ENCODE results near the gene EPS8L1.

EPS8L1 gene

DNA sequence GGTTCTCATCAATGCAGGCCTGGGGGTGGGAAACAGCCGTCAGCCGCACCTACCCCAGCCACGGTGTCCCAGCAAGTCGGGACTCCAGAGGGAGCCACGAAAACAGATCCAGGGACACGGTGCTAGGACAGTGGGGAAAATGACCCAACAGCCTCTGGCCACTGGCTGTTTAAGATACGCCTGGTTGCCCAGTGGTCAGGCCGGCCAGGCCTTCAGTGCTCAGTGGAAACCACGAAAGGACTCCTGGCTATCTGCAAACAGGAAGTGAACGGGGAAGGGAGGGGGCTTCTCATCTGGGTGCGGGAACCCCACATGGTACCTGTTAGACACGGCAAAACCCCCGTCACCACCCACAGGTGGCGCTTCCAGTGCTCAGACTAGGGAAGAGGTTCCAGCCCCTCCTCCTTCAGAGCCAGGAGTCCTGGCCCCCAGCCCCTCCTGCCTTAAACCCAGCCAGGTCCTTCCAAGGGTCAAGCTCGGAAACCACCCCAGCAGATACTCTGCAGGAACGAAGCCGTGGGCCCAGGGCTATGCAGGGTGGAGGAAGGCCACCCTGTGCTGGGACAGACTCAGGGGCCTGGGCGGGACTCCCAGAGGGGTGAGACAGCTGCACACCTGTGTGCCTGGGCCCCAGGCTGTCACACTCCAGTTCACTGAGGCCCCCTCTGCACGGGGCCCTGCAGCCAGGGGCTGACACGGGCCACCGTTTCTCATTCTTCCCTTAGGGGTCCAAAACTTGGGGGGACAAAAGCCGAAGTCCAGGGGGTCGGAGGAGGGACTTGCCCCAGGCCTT is 37.3 kb downstream of the EPS8L1 start:
- H3K9me2 ChIP-seq (replicated peaks; ENCODE audit: low read depth, low read length): no peaks in the 10 kb centered on the region
- H3K27me3 ChIP-seq (ENCODE audit: insufficient read depth, low read length, poor library complexity, severe bottlenecking): no peaks in the 10 kb centered on the region
- H3K4me1 ChIP-seq (ENCODE audit: insufficient read depth, low read length, poor library complexity, severe bottlenecking): peaks cover 27% of the 10 kb centered on the region
- H3F3A ChIP-seq (ENCODE audit: low read depth): no peaks in the 10 kb centered on the region
- H3K79me2 ChIP-seq (ENCODE audit: insufficient read depth, low read length): peaks cover 55% of the 10 kb centered on the region
- H3K4me2 ChIP-seq (ENCODE audit: low read depth, low read length, poor library complexity, severe bottlenecking): peak overlapping the region; percentile 82
- H3K36me3 ChIP-seq (ENCODE audit: insufficient read depth, low read length): peaks cover 12% of the 10 kb centered on the region; the same call in 1 of the 2 replicates
- no peak overlapping the region for H3K4me3 ChIP-seq (ENCODE audit: low read length, poor library complexity, severe bottlenecking)
- H3K9ac ChIP-seq (ENCODE audit: low read depth, low read length, poor library complexity, severe bottlenecking): no peak overlapping the region
- no peaks in the 10 kb centered on the region for H3K9me3 ChIP-seq (ENCODE audit: insufficient read depth, low read depth, low read length)
- TF ChIP-seq, protein P1, sequence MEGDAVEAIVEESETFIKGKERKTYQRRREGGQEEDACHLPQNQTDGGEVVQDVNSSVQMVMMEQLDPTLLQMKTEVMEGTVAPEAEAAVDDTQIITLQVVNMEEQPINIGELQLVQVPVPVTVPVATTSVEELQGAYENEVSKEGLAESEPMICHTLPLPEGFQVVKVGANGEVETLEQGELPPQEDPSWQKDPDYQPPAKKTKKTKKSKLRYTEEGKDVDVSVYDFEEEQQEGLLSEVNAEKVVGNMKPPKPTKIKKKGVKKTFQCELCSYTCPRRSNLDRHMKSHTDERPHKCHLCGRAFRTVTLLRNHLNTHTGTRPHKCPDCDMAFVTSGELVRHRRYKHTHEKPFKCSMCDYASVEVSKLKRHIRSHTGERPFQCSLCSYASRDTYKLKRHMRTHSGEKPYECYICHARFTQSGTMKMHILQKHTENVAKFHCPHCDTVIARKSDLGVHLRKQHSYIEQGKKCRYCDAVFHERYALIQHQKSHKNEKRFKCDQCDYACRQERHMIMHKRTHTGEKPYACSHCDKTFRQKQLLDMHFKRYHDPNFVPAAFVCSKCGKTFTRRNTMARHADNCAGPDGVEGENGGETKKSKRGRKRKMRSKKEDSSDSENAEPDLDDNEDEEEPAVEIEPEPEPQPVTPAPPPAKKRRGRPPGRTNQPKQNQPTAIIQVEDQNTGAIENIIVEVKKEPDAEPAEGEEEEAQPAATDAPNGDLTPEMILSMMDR (conservative IDR thresholded peaks at IDR 0.05; ENCODE audit: low read length): peak; percentile 20
- TF ChIP-seq EZH2phosphoT487 (IDR thresholded peaks at IDR 0.05; ENCODE audit: borderline replicate concordance): no peak
- H2AFZ ChIP-seq (ENCODE audit: low read length): no peak overlapping the region
- H4K20me1 ChIP-seq (ENCODE audit: insufficient read depth, low read length, poor library complexity, severe bottlenecking): peaks cover 50% of the 10 kb centered on the region

DNA sequence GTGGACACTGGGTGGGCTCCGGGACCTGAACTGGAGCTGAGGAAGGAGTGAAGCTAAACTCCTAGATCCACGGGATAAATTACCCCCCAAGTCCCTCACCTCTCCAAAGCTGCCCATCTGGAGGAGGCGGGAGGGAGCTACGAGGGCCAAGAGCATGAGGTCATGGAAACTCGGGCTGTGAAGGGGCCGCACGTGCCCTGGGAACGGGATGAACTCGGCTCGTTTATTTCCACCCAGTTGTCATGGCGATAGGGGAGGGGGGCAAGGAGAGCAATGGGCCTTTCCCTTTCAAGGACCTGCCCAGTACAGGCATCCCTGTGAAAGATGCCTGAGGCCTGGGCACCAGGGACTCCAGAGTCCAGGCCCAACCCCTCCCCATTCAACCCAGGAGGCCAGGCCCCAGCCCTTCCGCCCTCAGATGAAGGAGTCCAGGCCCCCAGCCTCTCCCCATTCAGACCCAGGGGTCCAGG is 37.9 kb downstream of the EPS8L1 start:
- Histone ChIP-seq H3K4me3 (ENCODE audit: low read length, poor library complexity, severe bottlenecking) (no peak overlapping the region), H3K9me3 (ENCODE audit: insufficient read depth, low read depth, low read length) (no peaks in the 10 kb centered on the region), H3F3A (ENCODE audit: low read depth) (no peaks in the 10 kb centered on the region), H3K4me1 (ENCODE audit: insufficient read depth, low read length, poor library complexity, severe bottlenecking) (peaks cover 33% of the 10 kb centered on the region), H3K27me3 (ENCODE audit: insufficient read depth, low read length, poor library complexity, severe bottlenecking) (no peaks in the 10 kb centered on the region), H3K36me3 (ENCODE audit: insufficient read depth, low read length) (peaks cover 12% of the 10 kb centered on the region; the same call in 1 of the 2 replicates), H3K9me2 (replicated peaks; ENCODE audit: low read depth, low read length) (no peaks in the 10 kb centered on the region), H2AFZ (ENCODE audit: low read length) (no peak overlapping the region), H3K9ac (ENCODE audit: low read depth, low read length, poor library complexity, severe bottlenecking) (no peak overlapping the region), H3K79me2 (ENCODE audit: insufficient read depth, low read length) (peaks cover 55% of the 10 kb centered on the region), H3K4me2 (ENCODE audit: low read depth, low read length, poor library complexity, severe bottlenecking) (peak overlapping the region; percentile 82), H4K20me1 (ENCODE audit: insufficient read depth, low read length, poor library complexity, severe bottlenecking) (peaks cover 50% of the 10 kb centered on the region)
- TF ChIP-seq, protein P1 (conservative IDR thresholded peaks at IDR 0.05; ENCODE audit: low read length): no peak
- TF ChIP-seq EZH2phosphoT487 (IDR thresholded peaks at IDR 0.05; ENCODE audit: borderline replicate concordance): no peak

DNA sequence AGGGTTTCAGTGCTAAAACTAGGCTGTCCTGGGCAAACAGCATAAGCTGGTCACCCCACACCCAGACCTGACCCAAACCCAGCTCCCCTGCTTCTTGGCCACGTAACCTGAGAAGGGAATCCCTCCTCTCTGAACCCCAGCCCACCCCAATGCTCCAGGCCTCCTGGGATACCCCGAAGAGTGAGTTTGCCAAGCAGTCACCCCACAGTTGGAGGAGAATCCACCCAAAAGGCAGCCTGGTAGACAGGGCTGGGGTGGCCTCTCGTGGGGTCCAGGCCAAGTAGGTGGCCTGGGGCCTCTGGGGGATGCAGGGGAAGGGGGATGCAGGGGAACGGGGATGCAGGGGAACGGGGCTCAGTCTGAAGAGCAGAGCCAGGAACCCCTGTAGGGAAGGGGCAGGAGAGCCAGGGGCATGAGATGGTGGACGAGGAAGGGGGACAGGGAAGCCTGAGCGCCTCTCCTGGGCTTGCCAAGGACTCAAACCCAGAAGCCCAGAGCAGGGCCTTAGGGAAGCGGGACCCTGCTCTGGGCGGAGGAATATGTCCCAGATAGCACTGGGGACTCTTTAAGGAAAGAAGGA is 39.0 kb downstream of the EPS8L1 start:
- no peaks in the 10 kb centered on the region for H3F3A ChIP-seq (ENCODE audit: low read depth)
- H3K36me3 ChIP-seq (ENCODE audit: insufficient read depth, low read length): peaks cover 8% of the 10 kb centered on the region; the same call in 1 of the 2 replicates
- no peaks in the 10 kb centered on the region for H3K9me3 ChIP-seq (ENCODE audit: insufficient read depth, low read depth, low read length)
- H3K9ac ChIP-seq (ENCODE audit: low read depth, low read length, poor library complexity, severe bottlenecking): peak overlapping the region; percentile 76
- no peak overlapping the region for H2AFZ ChIP-seq (ENCODE audit: low read length)
- H3K4me1 ChIP-seq (ENCODE audit: insufficient read depth, low read length, poor library complexity, severe bottlenecking): peaks cover 34% of the 10 kb centered on the region
- H3K79me2 ChIP-seq (ENCODE audit: insufficient read depth, low read length): peaks cover 55% of the 10 kb centered on the region
- peak overlapping the region; percentile 83 for H3K4me3 ChIP-seq (ENCODE audit: low read length, poor library complexity, severe bottlenecking)
- peaks cover 50% of the 10 kb centered on the region for H4K20me1 ChIP-seq (ENCODE audit: insufficient read depth, low read length, poor library complexity, severe bottlenecking)
- no peak for TF ChIP-seq EZH2phosphoT487 (IDR thresholded peaks at IDR 0.05; ENCODE audit: borderline replicate concordance)
- TF ChIP-seq, protein P1 (conservative IDR thresholded peaks at IDR 0.05; ENCODE audit: low read length): no peak
- H3K4me2 ChIP-seq (ENCODE audit: low read depth, low read length, poor library complexity, severe bottlenecking): peak overlapping the region; percentile 82
- H3K27me3 ChIP-seq (ENCODE audit: insufficient read depth, low read length, poor library complexity, severe bottlenecking): no peaks in the 10 kb centered on the region
- no peaks in the 10 kb centered on the region for H3K9me2 ChIP-seq (replicated peaks; ENCODE audit: low read depth, low read length)
